Stimulated activated CD4-positive, alpha-beta T cell treated with anti-CD3 and anti-CD28 coated beads, Interleukin-12 subunit alpha, Interleukin-12 subunit beta, amount 100 ng/mL, for 4 hours (primary cell): ENCODE results near the gene OR2G6.

Source experiments
- DNase-seq: peaks from one replicate; pipeline ENCODE4 v3.0.0-alpha.2; 2020

Gene OR2G6

DNA sequence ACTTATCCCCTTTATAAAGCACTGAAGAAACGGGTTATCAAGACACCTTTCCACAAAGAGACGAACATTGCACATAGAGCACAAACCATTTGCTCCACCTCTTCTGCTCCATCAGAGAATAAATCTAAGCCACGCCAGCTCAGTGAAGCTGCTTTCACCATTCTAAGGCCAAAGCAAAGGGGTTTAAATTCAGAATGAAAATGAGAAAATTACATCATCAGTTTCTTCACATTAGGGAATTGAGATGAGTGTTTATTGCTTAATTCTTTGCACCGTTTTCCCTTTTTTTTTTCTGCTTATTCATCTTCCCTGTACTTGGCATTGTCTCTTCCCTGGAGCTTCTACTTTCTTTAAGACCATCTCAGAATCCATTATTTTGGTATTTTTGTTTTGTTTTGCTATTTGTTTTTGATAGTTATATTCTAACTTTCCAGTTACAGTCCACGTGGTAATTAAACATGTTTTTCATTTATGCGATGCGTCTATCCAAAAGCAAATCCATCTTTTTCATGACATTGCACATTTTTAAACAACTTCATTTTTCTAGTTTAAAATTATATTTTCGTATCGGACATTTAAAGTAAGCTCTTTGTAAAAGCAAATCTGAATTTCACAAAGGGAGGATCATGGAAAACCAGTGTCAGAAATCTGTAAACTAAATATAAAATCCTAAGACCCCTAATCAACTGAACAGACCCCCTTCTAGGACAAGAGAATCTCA lies 68.5 kb downstream of the OR2G6 start:
- no peak for DNase-seq
